ENCODE results near the gene NDUFS8.

- TF ChIP-seq RAD21 (IDR thresholded peaks at IDR 0.05; ENCODE audit: low read depth) (no peak), CEBPB (IDR thresholded peaks at IDR 0.05) (no peak)
These were observed 26.1 kb downstream of the NDUFS8 start for GRCh38 chr11:68056317-68057285.
